Stimulated activated CD8-positive, alpha-beta memory T cell treated with anti-CD3 and anti-CD28 coated beads, Interleukin-4, amount 100 ng/mL, for 1 hour (primary cell): ENCODE data around the gene NMUR1.
A peak's percentile ranks its signal among the peaks of the same experiment; 100 is the strongest.

Experiments
- DNase-seq, 2 donors: peaks; one replicate each; pipeline ENCODE4 v3.0.0-alpha.2; 2020; ENCODE audit warnings: low read depth in 2 of 2, low spot score in 1 of 2

The NMUR1 gene

GRCh38 chr2:231554748-231555545, 24.7 kb upstream of the NMUR1 start:
- no peak for DNase-seq

- no peak for DNase-seq
Observed at GRCh38 chr2:231554327-231554726, 24.1 kb upstream of the NMUR1 start.

- no peak for DNase-seq
Observed at GRCh38 chr2:231552752-231553151, 22.5 kb upstream of the NMUR1 start.

- no peak for DNase-seq
Observed at GRCh38 chr2:231549446-231550239, 19.4 kb upstream of the NMUR1 start.

GRCh38 chr2:231548752-231549151, 18.5 kb upstream of the NMUR1 start:
- no peak for DNase-seq

- DNase-seq = no peak
Observed at GRCh38 chr2:231547315-231548110, 17.3 kb upstream of the NMUR1 start.

GRCh38 chr2:231546014-231546715, 15.9 kb upstream of the NMUR1 start:
- no peak for DNase-seq

GRCh38 chr2:231545105-231545902, 15.1 kb upstream of the NMUR1 start:
- peak; percentile 31 to 41 for DNase-seq

- DNase-seq = no peak
Observed at GRCh38 chr2:231542136-231542535, 11.9 kb upstream of the NMUR1 start.

GRCh38 chr2:231541645-231542044, 11.4 kb upstream of the NMUR1 start:
- DNase-seq = no peak

GRCh38 chr2:231539991-231540390, 9.7 kb upstream of the NMUR1 start:
- no peak for DNase-seq

GRCh38 chr2:231535961-231536360, 5.7 kb upstream of the NMUR1 start:
- no peak for DNase-seq

GRCh38 chr2:231533777-231534125, 3.5 kb upstream of the NMUR1 start:
- DNase-seq = no peak

- no peak for DNase-seq
Observed at GRCh38 chr2:231533086-231533776, 3.0 kb upstream of the NMUR1 start.

GRCh38 chr2:231532756-231533035, 2.5 kb upstream of the NMUR1 start:
- no peak for DNase-seq

GRCh38 chr2:231531883-231532755, 1.9 kb upstream of the NMUR1 start:
- DNase-seq = no peak

- DNase-seq = no peak
Observed at GRCh38 chr2:231531466-231531865, 1.2 kb upstream of the NMUR1 start.

- no peak for DNase-seq
Observed at GRCh38 chr2:231528636-231529030, 1.6 kb downstream of the NMUR1 start.
